DND-41 (cell line): ENCODE measurements around the gene SLK.

ENCODE experiments used
- EZH2 ChIP-seq: IDR thresholded peaks from 3 replicates; pipeline ENCODE4 v1.6.1; 2012; ENCODE audit warnings: borderline replicate concordance, low read depth, mild to moderate bottlenecking, moderate library complexity, low read length, inconsistent platforms; ENCODE audit not compliant: severe bottlenecking
- TF ChIP-seq, protein P1 (sequence below): IDR thresholded peaks from 2 replicates; pipeline ENCODE4 v1.5.1; 2012; ENCODE audit warnings: borderline replicate concordance, low read length, moderate library complexity, mild to moderate bottlenecking; ENCODE audit not compliant: poor library complexity, severe bottlenecking; ENCODE audit errors: extremely low read depth

DNA sequence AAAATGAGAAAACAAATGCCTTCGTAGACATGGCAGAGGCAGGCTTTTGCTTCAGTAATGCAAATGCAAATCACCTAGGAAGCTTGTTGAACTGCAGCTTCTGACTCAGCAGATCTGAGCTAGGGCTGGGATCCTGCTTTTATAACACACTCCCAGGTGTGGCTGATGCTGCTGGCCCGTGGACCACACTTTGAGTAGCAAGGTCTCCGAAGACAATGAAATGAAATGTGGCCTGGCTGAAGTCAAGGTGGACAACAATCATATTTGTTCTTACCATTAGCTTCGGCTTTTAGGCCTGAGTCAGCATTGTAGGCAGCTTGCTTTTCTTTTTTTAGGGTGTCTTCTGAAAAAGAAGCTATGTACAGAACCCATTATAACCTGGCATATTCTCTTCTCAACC lies 92.4 kb downstream of the SLK start:
- no peak for TF ChIP-seq EZH2
- TF ChIP-seq, protein P1, sequence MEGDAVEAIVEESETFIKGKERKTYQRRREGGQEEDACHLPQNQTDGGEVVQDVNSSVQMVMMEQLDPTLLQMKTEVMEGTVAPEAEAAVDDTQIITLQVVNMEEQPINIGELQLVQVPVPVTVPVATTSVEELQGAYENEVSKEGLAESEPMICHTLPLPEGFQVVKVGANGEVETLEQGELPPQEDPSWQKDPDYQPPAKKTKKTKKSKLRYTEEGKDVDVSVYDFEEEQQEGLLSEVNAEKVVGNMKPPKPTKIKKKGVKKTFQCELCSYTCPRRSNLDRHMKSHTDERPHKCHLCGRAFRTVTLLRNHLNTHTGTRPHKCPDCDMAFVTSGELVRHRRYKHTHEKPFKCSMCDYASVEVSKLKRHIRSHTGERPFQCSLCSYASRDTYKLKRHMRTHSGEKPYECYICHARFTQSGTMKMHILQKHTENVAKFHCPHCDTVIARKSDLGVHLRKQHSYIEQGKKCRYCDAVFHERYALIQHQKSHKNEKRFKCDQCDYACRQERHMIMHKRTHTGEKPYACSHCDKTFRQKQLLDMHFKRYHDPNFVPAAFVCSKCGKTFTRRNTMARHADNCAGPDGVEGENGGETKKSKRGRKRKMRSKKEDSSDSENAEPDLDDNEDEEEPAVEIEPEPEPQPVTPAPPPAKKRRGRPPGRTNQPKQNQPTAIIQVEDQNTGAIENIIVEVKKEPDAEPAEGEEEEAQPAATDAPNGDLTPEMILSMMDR = no peak
